IMR-90 (cell line): Measurements from ENCODE around the gene CLTA. TPM values are rescaled to one million over a fixed set of nuclear protein-coding genes. Genes with fewer than 3 reads are reported as not detected.
A peak's percentile ranks its signal among the peaks of the same experiment; 100 is the strongest.

Source experiments
- ATAC-seq: fragments of 200-7000 bp; cut with Tn5 transposase; 2 replicates; pipeline ENCODE4 v1.9.1; 2020; ENCODE audit warnings: low read depth, mild to moderate bottlenecking, moderate library complexity
- BruUV-seq: library from RNA; stranded (reverse); fragments of 400-500 nt; replicated peaks from 2 replicates; lab custom pipeline; 2021; lab: Mats Ljungman, UMichigan
- CTCF ChIA-PET: fragments of 300-600 bp; formaldehyde crosslinking; extraction: SDS; loops from one replicate; lab custom pipeline; 2021; ENCODE audit warnings: antibody characterized with exemption; lab: Yijun Ruan, JAX
- POLR2A ChIA-PET: fragments of 300-600 bp; sonication (Branson Sonifier 250); formaldehyde crosslinking; loops from one replicate; lab custom pipeline; 2022; ENCODE audit warnings: antibody characterized with exemption; ENCODE audit not compliant: unreplicated experiment; lab: Charles Lee
- DNase-seq: peaks from one replicate; pipeline ENCODE4 v3.0.0; 2013
- H2AFZ ChIP-seq: replicated peaks from 2 replicates; pipeline ENCODE3; 2013; ENCODE audit warnings: low read length, mild to moderate bottlenecking; ENCODE audit not compliant: poor library complexity
- H2AK5ac ChIP-seq: 2 replicates; pipeline ENCODE4 v1.6.1; 2013; ENCODE audit warnings: low read depth, low read length, inconsistent platforms
- H2AK9ac ChIP-seq: replicated peaks from 2 replicates; pipeline ENCODE3; 2013; ENCODE audit warnings: mild to moderate bottlenecking, low read depth, low read length, moderate library complexity; ENCODE audit not compliant: poor library complexity
- H2BK120ac ChIP-seq: 2 replicates; pipeline ENCODE4 v1.6.1; 2013; ENCODE audit warnings: low read depth, low read length, inconsistent platforms
- H2BK15ac ChIP-seq: 3 replicates; pipeline ENCODE4 v1.6.1; 2013; ENCODE audit warnings: low read depth, low read length, inconsistent platforms
- H2BK20ac ChIP-seq: 2 replicates; pipeline ENCODE4 v1.6.1; 2013; ENCODE audit warnings: low read depth, mild to moderate bottlenecking, inconsistent platforms, low read length, moderate library complexity
- H2BK5ac ChIP-seq: 2 replicates; pipeline ENCODE4 v1.6.1; 2013; ENCODE audit warnings: mild to moderate bottlenecking, low read depth, low read length, inconsistent platforms; ENCODE audit not compliant: poor library complexity, severe bottlenecking
- H3K14ac ChIP-seq: replicated peaks from 2 replicates; pipeline ENCODE4 v1.6.1; 2013; ENCODE audit warnings: low read depth, low read length, inconsistent platforms
- H3K18ac ChIP-seq: 2 replicates; pipeline ENCODE4 v1.6.1; 2013; ENCODE audit warnings: low read depth, low read length, control low read depth
- H3K23ac ChIP-seq: 2 replicates; pipeline ENCODE4 v1.6.1; 2013; ENCODE audit warnings: low read depth, low read length, inconsistent platforms
- H3K27ac ChIP-seq: 2 replicates; pipeline ENCODE4 v1.5.1; 2013; ENCODE audit warnings: mild to moderate bottlenecking, control low read depth, low read length; ENCODE audit not compliant: insufficient read depth
- H3K27me3 ChIP-seq: 2 replicates; pipeline ENCODE4 v1.6.1; 2013; ENCODE audit warnings: low read length; ENCODE audit not compliant: control insufficient read depth, insufficient read depth
- H3K36me3 ChIP-seq: 2 replicates; pipeline ENCODE4 v1.6.1; 2013; ENCODE audit warnings: low read length, mixed read lengths; ENCODE audit not compliant: control insufficient read depth, insufficient read depth
- H3K4ac ChIP-seq: 2 replicates; pipeline ENCODE4 v1.6.1; 2013; ENCODE audit warnings: low read depth, low read length, inconsistent platforms
- H3K4me1 ChIP-seq: 2 replicates; pipeline ENCODE4 v1.6.1; 2013; ENCODE audit warnings: low read length, mixed read lengths; ENCODE audit not compliant: control insufficient read depth, insufficient read depth
- H3K4me2 ChIP-seq: 2 replicates; pipeline ENCODE4 v1.6.1; 2013; ENCODE audit warnings: low read depth, mild to moderate bottlenecking, control low read depth, low read length, moderate library complexity
- H3K4me3 ChIP-seq: 2 replicates; pipeline ENCODE4 v1.5.1; 2013; ENCODE audit warnings: low read depth, mild to moderate bottlenecking, control low read depth, low read length, moderate library complexity; ENCODE audit not compliant: insufficient read depth
- H3K56ac ChIP-seq: 2 replicates; pipeline ENCODE4 v1.6.1; 2013; ENCODE audit warnings: low read length, inconsistent platforms; ENCODE audit not compliant: insufficient read depth; ENCODE audit errors: extremely low read depth
- H3K79me1 ChIP-seq, 2 experiments: 2 replicates each; pipeline ENCODE4 v1.6.1; 2013; ENCODE audit warnings: low read length in 2 of 2, inconsistent platforms in 1 of 2, low read depth in 1 of 2
- H3K9ac ChIP-seq: 2 replicates; pipeline ENCODE4 v1.6.1; 2013; ENCODE audit warnings: low read depth, low read length, control low read depth
- H3K9me1 ChIP-seq: 2 replicates; pipeline ENCODE4 v1.6.1; 2013; ENCODE audit warnings: low read length, inconsistent platforms; ENCODE audit not compliant: insufficient read depth
- H3K9me3 ChIP-seq: 2 replicates; pipeline ENCODE4 v1.6.1; 2013; ENCODE audit warnings: low read length; ENCODE audit not compliant: control insufficient read depth, insufficient read depth
- H4K20me1 ChIP-seq: 2 replicates; pipeline ENCODE4 v1.6.1; 2013; ENCODE audit warnings: low read length, inconsistent platforms; ENCODE audit not compliant: insufficient read depth
- H4K5ac ChIP-seq: 2 replicates; pipeline ENCODE4 v1.6.1; 2013; ENCODE audit warnings: mild to moderate bottlenecking, low read depth, low read length, control low read depth
- H4K8ac ChIP-seq, 2 experiments: 2 replicates each; pipeline ENCODE4 v1.6.1; 2013; ENCODE audit warnings: low read depth in 2 of 2, low read length in 2 of 2, control low read depth in 1 of 2, inconsistent platforms in 1 of 2
- H4K91ac ChIP-seq: 2 replicates; pipeline ENCODE4 v1.6.1; 2013; ENCODE audit warnings: low read depth, low read length, inconsistent platforms; ENCODE audit not compliant: insufficient read depth
- CHD1 ChIP-seq: IDR thresholded peaks from 2 replicates; pipeline ENCODE4 v1.6.1; 2012; ENCODE audit warnings: low read depth, low read length, improper control_type of control experiment
- MXI1 ChIP-seq: IDR thresholded peaks from 2 replicates; pipeline ENCODE4 v1.6.1; 2012; ENCODE audit warnings: low read depth, mild to moderate bottlenecking, low read length, moderate library complexity, borderline replicate concordance
- NFE2L2 ChIP-seq: fragments of 150-350 bp; IDR thresholded peaks from 2 replicates; pipeline ENCODE4 v1.6.1; 2016; ENCODE audit warnings: low read depth, mild to moderate bottlenecking, low read length
- SMC3 ChIP-seq: fragments of 150-350 bp; IDR thresholded peaks from 2 replicates; pipeline ENCODE4 v1.6.1; 2016; ENCODE audit warnings: low read depth, mild to moderate bottlenecking, antibody characterized with exemption, low read length, moderate library complexity
- WGBS, 2 experiments: methylation state at CpG; one replicate each; pipeline versions ENCODE4 v1.1.5 to v1.1.7; 2013; ENCODE audit warnings: missing lambda C conversion rate in 2 of 2; ENCODE audit not compliant: insufficient read length in 1 of 2; ENCODE audit errors: extremely low coverage in 2 of 2; 5-methylcytosine and 5-hydroxymethylcytosine counted together
- dilution Hi-C: fragments of 300-500 bp; cut with HindIII; formaldehyde crosslinking; loops from one replicate; pipeline ENCODE4 v1.14.3; 2018; ENCODE audit warnings: low sequenced_read_pairs; ENCODE audit not compliant: unreplicated experiment
- in situ Hi-C: fragments of 300-500 bp; cut with MboI; formaldehyde crosslinking; loops from 3 replicates; pipeline ENCODE4 v1.14.3; 2019; ENCODE audit warnings: low sequenced_read_pairs, inconsistent platforms, mixed read lengths
- intact Hi-C: fragments of 100-400 bp; cut with micrococcal nuclease; formaldehyde crosslinking; loops from 2 replicates; pipeline ENCODE4 v1.10.0; 2022
- polyA plus RNA-seq, 3 experiments: library from polyadenylated mRNA; depleted of rRNA; stranded (reverse); fragments of >200 nt; gene quantifications; 2 replicates each; pipeline ENCODE4 v1.2.3, GENCODE V29; 2012; ENCODE audit warnings: low replicate concordance in 1 of 3
- total RNA-seq: library from RNA; depleted of rRNA; stranded (reverse); fragments of >200 nt; gene quantifications from 2 replicates; pipeline ENCODE4 v1.2.3, GENCODE V29; 2012
- TF ChIP-seq, protein P1 (sequence below): conservative IDR thresholded peaks from 2 replicates; pipeline ENCODE4 v1.5.1; 2012; ENCODE audit warnings: mild to moderate bottlenecking, low read depth, low read length, improper control_type of control experiment

Gene CLTA
- total and polyA plus RNA-seq, 2 of the 4 experiments (the other 2 are of a cell fraction) = 133 to 246 TPM

DNA sequence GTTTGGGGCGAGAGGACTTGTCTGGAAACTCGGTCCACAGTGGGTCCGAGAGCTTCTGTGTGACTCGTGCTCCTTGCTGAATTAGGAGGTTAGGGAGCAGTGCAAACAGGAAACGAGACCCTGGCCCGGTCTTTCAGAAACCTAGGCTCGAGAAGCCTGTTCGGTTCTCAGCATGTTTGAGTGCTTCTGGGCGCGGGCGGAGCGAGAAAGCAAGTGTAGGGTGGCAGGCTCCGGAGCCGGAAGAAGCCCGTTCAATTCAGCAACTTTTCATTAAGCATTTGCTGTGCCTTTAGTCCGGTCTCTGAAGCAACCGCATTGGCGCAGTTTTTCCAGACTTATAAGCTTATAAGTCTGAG is 547 bp downstream of the CLTA start:
- Histone ChIP-seq H2BK15ac (no peak overlapping the region), H3K27me3 (no peaks in the 10 kb centered on the region), H3K23ac (peak overlapping the region; percentile 94), H3K56ac (peak overlapping the region; percentile 76; the same call in 1 of the 2 replicates), H2BK120ac (no peak overlapping the region; the same call in 1 of the 2 replicates), H4K8ac (peak overlapping the region in 1 of 2 experiments; percentile 47; a peak in 2 of 4 replicates), H3K9me3 (no peaks in the 10 kb centered on the region), H3K27ac (peak overlapping the region; percentile 75), H3K4me1 (peaks cover 15% of the 10 kb centered on the region), H3K36me3 (peaks cover 2% of the 10 kb centered on the region; the same call in 1 of the 2 replicates), H4K91ac (peak overlapping the region; percentile 55), H2BK5ac (peak overlapping the region; percentile 71), H3K9me1 (peaks cover 21% of the 10 kb centered on the region), H3K18ac (no peak overlapping the region), H3K4ac (peak overlapping the region; percentile 76), H2AFZ (peak overlapping the region; percentile 93), H4K5ac (peak overlapping the region; percentile 18; the same call in 1 of the 2 replicates), H2BK20ac (no peak overlapping the region), H2AK9ac (peak overlapping the region; percentile 98), H3K4me3 (peak overlapping the region; percentile 73), H2AK5ac (peak overlapping the region; percentile 54; the same call in 1 of the 2 replicates), H3K9ac (peak overlapping the region; percentile 86), H4K20me1 (peaks cover 43% of the 10 kb centered on the region), H3K79me1 (peaks cover 3 to 51% of the 10 kb centered on the region in 2 experiments; a peak in 2 of 4 replicates), H3K14ac (peak overlapping the region; percentile 93), H3K4me2 (peak overlapping the region; percentile 99)
- in situ Hi-C loops = no loop called here
- TF ChIP-seq NFE2L2 = no peak
- TF ChIP-seq, protein P1, sequence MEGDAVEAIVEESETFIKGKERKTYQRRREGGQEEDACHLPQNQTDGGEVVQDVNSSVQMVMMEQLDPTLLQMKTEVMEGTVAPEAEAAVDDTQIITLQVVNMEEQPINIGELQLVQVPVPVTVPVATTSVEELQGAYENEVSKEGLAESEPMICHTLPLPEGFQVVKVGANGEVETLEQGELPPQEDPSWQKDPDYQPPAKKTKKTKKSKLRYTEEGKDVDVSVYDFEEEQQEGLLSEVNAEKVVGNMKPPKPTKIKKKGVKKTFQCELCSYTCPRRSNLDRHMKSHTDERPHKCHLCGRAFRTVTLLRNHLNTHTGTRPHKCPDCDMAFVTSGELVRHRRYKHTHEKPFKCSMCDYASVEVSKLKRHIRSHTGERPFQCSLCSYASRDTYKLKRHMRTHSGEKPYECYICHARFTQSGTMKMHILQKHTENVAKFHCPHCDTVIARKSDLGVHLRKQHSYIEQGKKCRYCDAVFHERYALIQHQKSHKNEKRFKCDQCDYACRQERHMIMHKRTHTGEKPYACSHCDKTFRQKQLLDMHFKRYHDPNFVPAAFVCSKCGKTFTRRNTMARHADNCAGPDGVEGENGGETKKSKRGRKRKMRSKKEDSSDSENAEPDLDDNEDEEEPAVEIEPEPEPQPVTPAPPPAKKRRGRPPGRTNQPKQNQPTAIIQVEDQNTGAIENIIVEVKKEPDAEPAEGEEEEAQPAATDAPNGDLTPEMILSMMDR = no peak
- TF ChIP-seq MXI1 = no peak
- TF ChIP-seq CHD1 = no peak
- TF ChIP-seq SMC3 = no peak
- no TSS peak for BruUV-seq
- ATAC-seq = peak; percentile 0; the same call in 1 of the 2 replicates
- ChIA-PET CTCF (interaction anchor here (0.6 to 2.1 kb wide), 7 partner anchors 10 to 280 kb away, joined by 3 to 6 read pairs (median 4); no protein-coding TSS in a partner anchor), POLR2A (interaction anchor here (0.6 kb wide), 1 partner anchor 82 kb away, joined by 4 read pairs; no protein-coding TSS in a partner anchor)
- intact Hi-C loops = loop anchor here (2.0 to 5.0 kb wide), 3 partner anchors 54 to 136 kb away; partner anchors contain the start of gene GLIPR2
- no peak for DNase-seq
- dilution Hi-C loops = no loop called here
- WGBS, 2 experiments = 1% methylated on average over 15 of the region's 18 CpGs; no CpG with 5 or more reads in 1 of the 2 experiments
